Ishikawa (cell line): Measurements from ENCODE around the gene ACTG2.

ENCODE experiments used
- CEBPB ChIP-seq: IDR thresholded peaks from 2 replicates; pipeline ENCODE4 v1.6.1; 2012
- MAX ChIP-seq: IDR thresholded peaks from 2 replicates; pipeline ENCODE4 v1.6.1; 2012
- RAD21 ChIP-seq: IDR thresholded peaks from 2 replicates; pipeline ENCODE4 v1.6.1; 2012; ENCODE audit warnings: low read depth
- TAF1 ChIP-seq: IDR thresholded peaks from 2 replicates; pipeline ENCODE4 v1.6.1; 2012; ENCODE audit warnings: low read depth, mild to moderate bottlenecking
- TEAD4 ChIP-seq: IDR thresholded peaks from 2 replicates; pipeline ENCODE4 v1.6.1; 2012
- YY1 ChIP-seq: IDR thresholded peaks from 2 replicates; pipeline ENCODE4 v1.6.1; 2012; ENCODE audit warnings: low read depth
- ZBTB7A ChIP-seq: IDR thresholded peaks from 2 replicates; pipeline ENCODE4 v1.6.1; 2012; ENCODE audit warnings: low read depth
- TF ChIP-seq, protein P1 (sequence below): IDR thresholded peaks from 2 replicates; pipeline ENCODE4 v1.6.1; 2012; ENCODE audit warnings: low read depth, mild to moderate bottlenecking

GRCh38 chr2:73891276-73891901 lies 1.4 kb upstream of the ACTG2 start:
- TF ChIP-seq MAX = no peak
- TF ChIP-seq TAF1 = no peak
- TF ChIP-seq YY1 = no peak
- TF ChIP-seq RAD21 = no peak
- TF ChIP-seq, protein P1, sequence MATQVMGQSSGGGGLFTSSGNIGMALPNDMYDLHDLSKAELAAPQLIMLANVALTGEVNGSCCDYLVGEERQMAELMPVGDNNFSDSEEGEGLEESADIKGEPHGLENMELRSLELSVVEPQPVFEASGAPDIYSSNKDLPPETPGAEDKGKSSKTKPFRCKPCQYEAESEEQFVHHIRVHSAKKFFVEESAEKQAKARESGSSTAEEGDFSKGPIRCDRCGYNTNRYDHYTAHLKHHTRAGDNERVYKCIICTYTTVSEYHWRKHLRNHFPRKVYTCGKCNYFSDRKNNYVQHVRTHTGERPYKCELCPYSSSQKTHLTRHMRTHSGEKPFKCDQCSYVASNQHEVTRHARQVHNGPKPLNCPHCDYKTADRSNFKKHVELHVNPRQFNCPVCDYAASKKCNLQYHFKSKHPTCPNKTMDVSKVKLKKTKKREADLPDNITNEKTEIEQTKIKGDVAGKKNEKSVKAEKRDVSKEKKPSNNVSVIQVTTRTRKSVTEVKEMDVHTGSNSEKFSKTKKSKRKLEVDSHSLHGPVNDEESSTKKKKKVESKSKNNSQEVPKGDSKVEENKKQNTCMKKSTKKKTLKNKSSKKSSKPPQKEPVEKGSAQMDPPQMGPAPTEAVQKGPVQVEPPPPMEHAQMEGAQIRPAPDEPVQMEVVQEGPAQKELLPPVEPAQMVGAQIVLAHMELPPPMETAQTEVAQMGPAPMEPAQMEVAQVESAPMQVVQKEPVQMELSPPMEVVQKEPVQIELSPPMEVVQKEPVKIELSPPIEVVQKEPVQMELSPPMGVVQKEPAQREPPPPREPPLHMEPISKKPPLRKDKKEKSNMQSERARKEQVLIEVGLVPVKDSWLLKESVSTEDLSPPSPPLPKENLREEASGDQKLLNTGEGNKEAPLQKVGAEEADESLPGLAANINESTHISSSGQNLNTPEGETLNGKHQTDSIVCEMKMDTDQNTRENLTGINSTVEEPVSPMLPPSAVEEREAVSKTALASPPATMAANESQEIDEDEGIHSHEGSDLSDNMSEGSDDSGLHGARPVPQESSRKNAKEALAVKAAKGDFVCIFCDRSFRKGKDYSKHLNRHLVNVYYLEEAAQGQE = no peak
- TF ChIP-seq TEAD4 = no peak
- TF ChIP-seq CEBPB = no peak
- TF ChIP-seq ZBTB7A = no peak
